ENCODE data around the gene ULBP3.

Gene ULBP3

DNA sequence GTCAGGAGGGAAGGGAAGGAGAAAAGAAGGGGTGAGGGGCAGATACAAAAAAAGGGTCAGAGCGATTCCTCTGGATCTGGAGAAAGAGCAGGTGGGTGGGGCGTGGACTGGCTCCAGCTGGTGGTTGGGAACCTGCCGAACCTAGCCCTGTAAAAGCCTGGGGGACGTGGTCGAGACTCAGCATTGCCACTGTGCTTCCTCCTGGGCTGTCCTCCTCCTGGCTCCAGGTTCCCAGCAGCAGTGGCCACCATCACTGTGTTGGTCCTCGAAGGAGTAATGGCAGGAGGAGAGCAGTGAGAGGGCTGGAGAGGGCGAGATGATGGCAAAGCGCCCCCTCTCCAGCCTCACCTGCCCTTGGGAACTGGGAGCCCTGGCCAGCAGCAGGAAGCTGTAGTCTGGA lies 40.1 kb downstream of the ULBP3 start:
- Histone ChIP-seq H3F3A (ENCODE audit: low read depth) (no peaks in the 10 kb centered on the region), H2AFZ (ENCODE audit: low read length) (no peak overlapping the region), H3K9me3 (ENCODE audit: insufficient read depth, low read depth, low read length) (no peaks in the 10 kb centered on the region), H4K20me1 (ENCODE audit: insufficient read depth, low read length, poor library complexity, severe bottlenecking) (no peaks in the 10 kb centered on the region), H3K36me3 (ENCODE audit: insufficient read depth, low read length) (no peaks in the 10 kb centered on the region), H3K4me3 (ENCODE audit: low read length, poor library complexity, severe bottlenecking) (no peak overlapping the region), H3K4me2 (ENCODE audit: low read depth, low read length, poor library complexity, severe bottlenecking) (no peak overlapping the region), H3K79me2 (ENCODE audit: insufficient read depth, low read length) (no peaks in the 10 kb centered on the region), H3K27me3 (ENCODE audit: insufficient read depth, low read length, poor library complexity, severe bottlenecking) (no peaks in the 10 kb centered on the region), H3K9ac (ENCODE audit: low read depth, low read length, poor library complexity, severe bottlenecking) (no peak overlapping the region), H3K9me2 (replicated peaks; ENCODE audit: low read depth, low read length) (no peaks in the 10 kb centered on the region), H3K4me1 (ENCODE audit: insufficient read depth, low read length, poor library complexity, severe bottlenecking) (no peaks in the 10 kb centered on the region)
- no peak for TF ChIP-seq EZH2phosphoT487 (IDR thresholded peaks at IDR 0.05; ENCODE audit: borderline replicate concordance)
- TF ChIP-seq, protein P1, sequence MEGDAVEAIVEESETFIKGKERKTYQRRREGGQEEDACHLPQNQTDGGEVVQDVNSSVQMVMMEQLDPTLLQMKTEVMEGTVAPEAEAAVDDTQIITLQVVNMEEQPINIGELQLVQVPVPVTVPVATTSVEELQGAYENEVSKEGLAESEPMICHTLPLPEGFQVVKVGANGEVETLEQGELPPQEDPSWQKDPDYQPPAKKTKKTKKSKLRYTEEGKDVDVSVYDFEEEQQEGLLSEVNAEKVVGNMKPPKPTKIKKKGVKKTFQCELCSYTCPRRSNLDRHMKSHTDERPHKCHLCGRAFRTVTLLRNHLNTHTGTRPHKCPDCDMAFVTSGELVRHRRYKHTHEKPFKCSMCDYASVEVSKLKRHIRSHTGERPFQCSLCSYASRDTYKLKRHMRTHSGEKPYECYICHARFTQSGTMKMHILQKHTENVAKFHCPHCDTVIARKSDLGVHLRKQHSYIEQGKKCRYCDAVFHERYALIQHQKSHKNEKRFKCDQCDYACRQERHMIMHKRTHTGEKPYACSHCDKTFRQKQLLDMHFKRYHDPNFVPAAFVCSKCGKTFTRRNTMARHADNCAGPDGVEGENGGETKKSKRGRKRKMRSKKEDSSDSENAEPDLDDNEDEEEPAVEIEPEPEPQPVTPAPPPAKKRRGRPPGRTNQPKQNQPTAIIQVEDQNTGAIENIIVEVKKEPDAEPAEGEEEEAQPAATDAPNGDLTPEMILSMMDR (conservative IDR thresholded peaks at IDR 0.05; ENCODE audit: low read length): no peak

GRCh38 chr6:150027806-150028565 lies 40.9 kb downstream of the ULBP3 start:
- Histone ChIP-seq H3K36me3 (ENCODE audit: insufficient read depth, low read length) (no peaks in the 10 kb centered on the region), H3K9me3 (ENCODE audit: insufficient read depth, low read depth, low read length) (no peaks in the 10 kb centered on the region), H3K4me1 (ENCODE audit: insufficient read depth, low read length, poor library complexity, severe bottlenecking) (no peaks in the 10 kb centered on the region), H2AFZ (ENCODE audit: low read length) (no peak overlapping the region), H3F3A (ENCODE audit: low read depth) (no peaks in the 10 kb centered on the region), H3K4me3 (ENCODE audit: low read length, poor library complexity, severe bottlenecking) (no peak overlapping the region), H3K79me2 (ENCODE audit: insufficient read depth, low read length) (no peaks in the 10 kb centered on the region), H3K9ac (ENCODE audit: low read depth, low read length, poor library complexity, severe bottlenecking) (no peak overlapping the region), H3K4me2 (ENCODE audit: low read depth, low read length, poor library complexity, severe bottlenecking) (no peak overlapping the region), H3K9me2 (replicated peaks; ENCODE audit: low read depth, low read length) (no peaks in the 10 kb centered on the region), H3K27me3 (ENCODE audit: insufficient read depth, low read length, poor library complexity, severe bottlenecking) (no peaks in the 10 kb centered on the region), H4K20me1 (ENCODE audit: insufficient read depth, low read length, poor library complexity, severe bottlenecking) (no peaks in the 10 kb centered on the region)
- TF ChIP-seq, protein P1 (conservative IDR thresholded peaks at IDR 0.05; ENCODE audit: low read length): no peak
- TF ChIP-seq EZH2phosphoT487 (IDR thresholded peaks at IDR 0.05; ENCODE audit: borderline replicate concordance): no peak

DNA sequence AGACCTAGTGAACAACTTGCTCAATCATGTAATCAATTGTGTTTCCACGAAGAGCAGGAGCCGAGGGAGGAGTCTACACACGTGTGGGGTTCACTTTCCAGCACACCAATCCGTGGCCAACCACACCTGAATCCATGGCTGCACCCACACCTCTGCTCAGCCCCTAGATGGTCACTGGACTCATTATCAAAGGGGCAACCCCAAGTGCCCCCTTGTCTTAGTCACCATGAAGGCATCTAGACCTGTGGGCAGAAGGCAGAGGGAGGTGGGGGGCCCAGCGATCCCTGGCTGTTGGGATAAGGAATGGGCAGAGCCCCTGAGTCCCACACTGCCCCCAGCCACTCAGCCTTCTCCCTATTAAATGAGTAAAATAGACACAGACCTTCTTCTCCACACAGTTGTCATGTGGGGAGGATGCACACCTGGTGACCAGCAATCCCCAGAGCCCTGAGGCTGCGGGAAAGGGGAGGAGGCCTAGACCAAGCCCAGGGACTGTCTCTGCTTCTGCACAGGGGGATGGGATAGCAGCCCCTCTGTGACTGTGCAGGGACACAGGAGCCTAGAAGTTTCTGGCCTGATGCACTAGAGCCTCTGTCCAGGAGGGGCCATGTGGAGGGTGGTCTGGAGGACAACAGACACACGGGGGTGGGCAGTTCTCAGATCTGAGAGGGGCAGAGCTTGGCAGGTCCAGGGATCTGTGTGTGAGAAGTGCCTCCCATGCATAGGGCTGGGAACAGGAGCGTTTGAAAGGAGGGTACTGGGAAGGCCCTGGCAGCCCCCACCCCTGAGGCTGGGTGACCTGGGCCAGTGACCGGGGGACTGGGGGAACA lies 41.7 kb downstream of the ULBP3 start:
- Histone ChIP-seq H4K20me1 (ENCODE audit: insufficient read depth, low read length, poor library complexity, severe bottlenecking) (no peaks in the 10 kb centered on the region), H3K9ac (ENCODE audit: low read depth, low read length, poor library complexity, severe bottlenecking) (no peak overlapping the region), H3F3A (ENCODE audit: low read depth) (no peaks in the 10 kb centered on the region), H3K27me3 (ENCODE audit: insufficient read depth, low read length, poor library complexity, severe bottlenecking) (no peaks in the 10 kb centered on the region), H3K9me2 (replicated peaks; ENCODE audit: low read depth, low read length) (no peaks in the 10 kb centered on the region), H3K4me3 (ENCODE audit: low read length, poor library complexity, severe bottlenecking) (no peak overlapping the region), H3K4me2 (ENCODE audit: low read depth, low read length, poor library complexity, severe bottlenecking) (no peak overlapping the region), H3K36me3 (ENCODE audit: insufficient read depth, low read length) (no peaks in the 10 kb centered on the region), H3K79me2 (ENCODE audit: insufficient read depth, low read length) (no peaks in the 10 kb centered on the region), H3K9me3 (ENCODE audit: insufficient read depth, low read depth, low read length) (no peaks in the 10 kb centered on the region), H2AFZ (ENCODE audit: low read length) (no peak overlapping the region), H3K4me1 (ENCODE audit: insufficient read depth, low read length, poor library complexity, severe bottlenecking) (no peaks in the 10 kb centered on the region)
- TF ChIP-seq EZH2phosphoT487 (IDR thresholded peaks at IDR 0.05; ENCODE audit: borderline replicate concordance): no peak
- TF ChIP-seq, protein P1 (conservative IDR thresholded peaks at IDR 0.05; ENCODE audit: low read length): no peak
